ENCODE measurements around the gene METTL8. TPM values are rescaled to one million over a fixed set of nuclear protein-coding genes. Genes with fewer than 3 reads are reported as not detected.

The METTL8 gene
- polyA plus RNA-seq, 1 of the 3 experiments (the other 2 are of a cell fraction) = 5.1 TPM

DNA sequence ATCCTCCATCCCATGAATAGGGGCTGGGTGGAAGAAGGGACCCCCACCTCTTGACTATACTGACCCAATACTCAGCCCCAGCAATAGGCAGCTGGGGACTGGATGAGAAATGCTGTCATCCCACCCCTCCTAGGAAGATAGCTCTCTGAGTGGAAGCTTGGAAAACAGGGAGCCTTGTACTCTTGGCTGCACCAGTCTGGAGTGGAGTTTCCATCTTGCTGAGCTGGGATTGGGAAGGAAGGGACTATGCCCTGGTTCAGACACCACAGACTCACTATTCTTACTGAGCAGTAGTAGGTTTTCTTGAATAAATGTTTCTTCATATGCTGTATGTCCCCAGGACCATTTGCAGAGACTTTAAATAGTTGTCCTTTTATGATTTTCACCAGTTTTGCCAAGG is 7.7 kb upstream of the METTL8 start (continued):
- TF ChIP-seq ELF1 (IDR thresholded peaks at IDR 0.05) (no peak), TCF12 (IDR thresholded peaks at IDR 0.05) (no peak), RFX5 (IDR thresholded peaks at IDR 0.05; ENCODE audit: low read length) (no peak)

DNA sequence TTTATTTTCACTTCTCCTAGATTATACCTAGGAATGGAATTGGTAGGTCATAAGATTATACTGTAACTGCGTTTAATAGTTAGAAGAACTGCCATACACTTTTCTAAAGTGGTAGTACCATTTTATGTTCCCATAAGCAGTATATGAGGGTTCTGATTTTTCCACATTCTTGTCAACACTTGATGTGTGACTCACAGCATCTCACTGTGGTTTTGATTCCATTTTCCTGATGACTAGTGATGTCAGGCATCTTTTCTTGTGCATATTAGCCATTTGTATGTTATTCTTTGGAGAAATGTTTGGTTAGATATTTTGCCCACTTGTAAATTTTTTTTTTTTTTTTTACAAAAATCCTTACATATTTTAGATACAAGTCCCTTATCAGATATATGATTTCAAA is 2.5 kb upstream of the METTL8 start:
- no peak for DNase-seq
- POLR2A ChIA-PET = no interaction called here
- CTCF ChIA-PET = interaction anchor here (1.1 kb wide), 1 partner anchor 35 kb away, joined by 3 read pairs; no protein-coding TSS in a partner anchor

More for the DNA sequence above, 2.5 kb upstream of the METTL8 start:
- Histone ChIP-seq H2AFZ (ENCODE audit: low read depth) (no peak overlapping the region), H3K4me3 (ENCODE audit: low read depth in 2 of 2, low read length in 1 of 2) (no peak overlapping the region), H3K79me2 (ENCODE audit: insufficient read depth) (peaks cover 34% of the 10 kb centered on the region), H3K4me1 (ENCODE audit: control insufficient read depth in 1 of 2, insufficient read depth in 2 of 2, low read depth in 1 of 2, low read length in 1 of 2) (peaks cover 0 to 10% of the 10 kb centered on the region in 2 experiments; a peak in 2 of 4 replicates), H4K20me1 (ENCODE audit: insufficient read depth) (no peaks in the 10 kb centered on the region), H3K9ac (no peak overlapping the region), H3K9me3 (peaks cover 9% of the 10 kb centered on the region; the same call in 1 of the 2 replicates), H3K4me2 (no peak overlapping the region), H3F3A (replicated peaks; ENCODE audit: insufficient read depth) (peaks cover 34% of the 10 kb centered on the region), H3K9me2 (no peaks in the 10 kb centered on the region), H3K27me3 (ENCODE audit: insufficient read depth) (no peaks in the 10 kb centered on the region), H3K27ac (ENCODE audit: low read depth in 2 of 2, low read length in 1 of 2) (no peak overlapping the region), H3K36me3 (replicated peaks in 1 of 2; ENCODE audit: control insufficient read depth in 1 of 2, insufficient read depth in 2 of 2, low read length in 1 of 2) (peaks cover 40 to 57% of the 10 kb centered on the region in 2 experiments)
- TF ChIP-seq JUND (IDR thresholded peaks at IDR 0.05) (peak; percentile 70), TAF1 (IDR thresholded peaks at IDR 0.05; ENCODE audit: borderline replicate concordance, low read depth, low read length) (no peak), TEAD4 (IDR thresholded peaks at IDR 0.05; ENCODE audit: borderline replicate concordance, insufficient read depth) (0 out of 2 replicates have a peak, but pooled peaks have one; percentile 14), NFIC (IDR thresholded peaks at IDR 0.05; ENCODE audit: borderline replicate concordance) (no peak), GATA2 (CRISPR knock-in tag; IDR thresholded peaks at IDR 0.05) (no peak), RAD21 (IDR thresholded peaks at IDR 0.05; ENCODE audit: low read length) (no peak), TCF12 (IDR thresholded peaks at IDR 0.05) (peak; percentile 27; the same call in 1 of the 2 replicates), MEF2A (IDR thresholded peaks at IDR 0.05; ENCODE audit: borderline replicate concordance, low read depth) (no peak), RFX5 (IDR thresholded peaks at IDR 0.05; ENCODE audit: low read length) (no peak), NRF1 (IDR thresholded peaks at IDR 0.05; ENCODE audit: low read depth, low read length) (no peak), ELF1 (IDR thresholded peaks at IDR 0.05) (no peak), EP300 (IDR thresholded peaks at IDR 0.05; ENCODE audit: borderline replicate concordance in 1 of 2, low read depth in 1 of 2, low read length in 1 of 2) (no peak), SIN3A (IDR thresholded peaks at IDR 0.05; ENCODE audit: borderline replicate concordance, low read depth, low read length) (no peak), SMC3 (IDR thresholded peaks at IDR 0.05; ENCODE audit: low read depth, low read length) (no peak), MXI1 (IDR thresholded peaks at IDR 0.05; ENCODE audit: low read depth, low read length) (no peak), FOSL2 (IDR thresholded peaks at IDR 0.05; ENCODE audit: borderline replicate concordance, low read depth) (peak; percentile 73; the same call in 1 of the 2 replicates)
- TF ChIP-seq, protein P1, sequence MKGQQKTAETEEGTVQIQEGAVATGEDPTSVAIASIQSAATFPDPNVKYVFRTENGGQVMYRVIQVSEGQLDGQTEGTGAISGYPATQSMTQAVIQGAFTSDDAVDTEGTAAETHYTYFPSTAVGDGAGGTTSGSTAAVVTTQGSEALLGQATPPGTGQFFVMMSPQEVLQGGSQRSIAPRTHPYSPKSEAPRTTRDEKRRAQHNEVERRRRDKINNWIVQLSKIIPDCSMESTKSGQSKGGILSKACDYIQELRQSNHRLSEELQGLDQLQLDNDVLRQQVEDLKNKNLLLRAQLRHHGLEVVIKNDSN (IDR thresholded peaks at IDR 0.05; ENCODE audit: borderline replicate concordance, low read depth) = no peak
- TF ChIP-seq, protein P2, sequence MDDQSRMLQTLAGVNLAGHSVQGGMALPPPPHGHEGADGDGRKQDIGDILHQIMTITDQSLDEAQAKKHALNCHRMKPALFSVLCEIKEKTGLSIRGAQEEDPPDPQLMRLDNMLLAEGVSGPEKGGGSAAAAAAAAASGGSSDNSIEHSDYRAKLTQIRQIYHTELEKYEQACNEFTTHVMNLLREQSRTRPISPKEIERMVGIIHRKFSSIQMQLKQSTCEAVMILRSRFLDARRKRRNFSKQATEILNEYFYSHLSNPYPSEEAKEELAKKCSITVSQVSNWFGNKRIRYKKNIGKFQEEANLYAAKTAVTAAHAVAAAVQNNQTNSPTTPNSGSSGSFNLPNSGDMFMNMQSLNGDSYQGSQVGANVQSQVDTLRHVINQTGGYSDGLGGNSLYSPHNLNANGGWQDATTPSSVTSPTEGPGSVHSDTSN (IDR thresholded peaks at IDR 0.05) = peak; percentile 32
- TF ChIP-seq, protein P3, sequence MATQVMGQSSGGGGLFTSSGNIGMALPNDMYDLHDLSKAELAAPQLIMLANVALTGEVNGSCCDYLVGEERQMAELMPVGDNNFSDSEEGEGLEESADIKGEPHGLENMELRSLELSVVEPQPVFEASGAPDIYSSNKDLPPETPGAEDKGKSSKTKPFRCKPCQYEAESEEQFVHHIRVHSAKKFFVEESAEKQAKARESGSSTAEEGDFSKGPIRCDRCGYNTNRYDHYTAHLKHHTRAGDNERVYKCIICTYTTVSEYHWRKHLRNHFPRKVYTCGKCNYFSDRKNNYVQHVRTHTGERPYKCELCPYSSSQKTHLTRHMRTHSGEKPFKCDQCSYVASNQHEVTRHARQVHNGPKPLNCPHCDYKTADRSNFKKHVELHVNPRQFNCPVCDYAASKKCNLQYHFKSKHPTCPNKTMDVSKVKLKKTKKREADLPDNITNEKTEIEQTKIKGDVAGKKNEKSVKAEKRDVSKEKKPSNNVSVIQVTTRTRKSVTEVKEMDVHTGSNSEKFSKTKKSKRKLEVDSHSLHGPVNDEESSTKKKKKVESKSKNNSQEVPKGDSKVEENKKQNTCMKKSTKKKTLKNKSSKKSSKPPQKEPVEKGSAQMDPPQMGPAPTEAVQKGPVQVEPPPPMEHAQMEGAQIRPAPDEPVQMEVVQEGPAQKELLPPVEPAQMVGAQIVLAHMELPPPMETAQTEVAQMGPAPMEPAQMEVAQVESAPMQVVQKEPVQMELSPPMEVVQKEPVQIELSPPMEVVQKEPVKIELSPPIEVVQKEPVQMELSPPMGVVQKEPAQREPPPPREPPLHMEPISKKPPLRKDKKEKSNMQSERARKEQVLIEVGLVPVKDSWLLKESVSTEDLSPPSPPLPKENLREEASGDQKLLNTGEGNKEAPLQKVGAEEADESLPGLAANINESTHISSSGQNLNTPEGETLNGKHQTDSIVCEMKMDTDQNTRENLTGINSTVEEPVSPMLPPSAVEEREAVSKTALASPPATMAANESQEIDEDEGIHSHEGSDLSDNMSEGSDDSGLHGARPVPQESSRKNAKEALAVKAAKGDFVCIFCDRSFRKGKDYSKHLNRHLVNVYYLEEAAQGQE (IDR thresholded peaks at IDR 0.05; ENCODE audit: low read depth, low read length) = no peak
- WGBS (ENCODE audit: low lambda C conversion rate) = 80% methylated on average over 1 of the region's 1 CpG
